NCI-H2107 treated with DMSO at 0.1 percent for 48 hours (cell line): ENCODE results near the gene FIGN.

ENCODE experiments used
- DNase-seq: peaks from one replicate; lab custom pipeline; 2025; ENCODE audit not compliant: unreplicated experiment; lab: John Stamatoyannopoulos, UW

The FIGN gene

GRCh38 chr2:163621445-163622004, 114.3 kb downstream of the FIGN start:
- no peak for DNase-seq

GRCh38 chr2:163617517-163617916, 118.3 kb downstream of the FIGN start:
- no peak for DNase-seq

DNA sequence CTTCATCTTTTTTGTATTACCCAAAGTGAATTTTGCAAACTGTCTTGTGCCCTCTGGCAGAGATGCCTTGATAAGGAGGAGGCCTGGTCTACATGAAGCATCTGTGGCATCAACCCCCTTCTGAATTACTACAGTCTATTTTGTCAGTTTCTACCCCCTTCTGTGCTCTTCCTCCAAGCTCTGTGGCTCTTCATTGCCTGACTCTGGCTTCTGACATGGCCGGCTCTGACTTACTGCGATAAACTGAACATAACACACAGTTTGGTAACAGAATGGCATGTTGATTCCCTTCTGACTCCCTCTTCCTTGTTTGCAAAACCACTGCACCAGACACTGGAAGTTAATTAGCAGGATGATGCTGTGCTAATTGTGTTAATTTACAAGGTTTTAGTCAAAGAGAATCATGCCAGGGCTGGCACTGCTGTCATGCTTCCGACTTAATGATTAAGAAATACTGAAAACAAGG, 122.5 kb downstream of the FIGN start:
- no peak for DNase-seq

DNA sequence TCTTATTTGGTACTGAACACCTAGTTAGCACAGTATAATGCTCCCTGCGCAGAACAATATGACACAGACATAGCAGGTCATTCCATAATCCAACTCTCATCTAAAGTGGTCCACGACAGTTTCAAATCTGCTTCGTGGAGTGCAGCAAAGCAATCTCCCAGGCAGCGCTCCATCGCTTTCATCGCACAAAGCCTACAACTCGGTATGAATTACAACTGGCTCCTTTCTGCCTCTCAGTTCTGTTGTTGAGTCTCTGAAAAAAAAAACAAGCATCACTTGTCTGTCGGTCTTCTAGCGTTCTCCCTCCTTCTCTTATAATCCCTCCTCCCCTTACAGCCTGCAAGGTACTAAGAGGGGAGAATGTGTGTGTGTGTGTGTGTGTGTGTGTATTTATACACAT, 123.5 kb downstream of the FIGN start:
- DNase-seq: no peak

DNA sequence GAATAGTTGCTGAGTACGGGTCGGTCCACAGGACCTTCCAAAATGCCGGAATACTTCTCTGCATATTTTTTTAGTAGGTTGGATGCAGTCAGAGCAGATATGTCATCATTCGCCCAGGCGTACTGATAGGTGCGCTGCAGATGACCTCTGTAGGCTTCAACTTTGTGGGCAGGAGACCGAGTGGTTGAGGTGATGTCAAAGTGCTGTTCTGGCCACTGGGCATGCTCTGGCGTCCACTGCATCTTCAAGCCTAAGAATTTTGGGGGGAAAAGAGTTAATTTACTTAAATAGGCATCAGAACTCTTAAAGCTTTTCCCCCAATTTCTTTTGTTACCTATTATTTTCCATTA, 124.3 kb downstream of the FIGN start:
- no peak for DNase-seq

GRCh38 chr2:163610817-163611556, 124.8 kb downstream of the FIGN start:
- DNase-seq: no peak

DNA sequence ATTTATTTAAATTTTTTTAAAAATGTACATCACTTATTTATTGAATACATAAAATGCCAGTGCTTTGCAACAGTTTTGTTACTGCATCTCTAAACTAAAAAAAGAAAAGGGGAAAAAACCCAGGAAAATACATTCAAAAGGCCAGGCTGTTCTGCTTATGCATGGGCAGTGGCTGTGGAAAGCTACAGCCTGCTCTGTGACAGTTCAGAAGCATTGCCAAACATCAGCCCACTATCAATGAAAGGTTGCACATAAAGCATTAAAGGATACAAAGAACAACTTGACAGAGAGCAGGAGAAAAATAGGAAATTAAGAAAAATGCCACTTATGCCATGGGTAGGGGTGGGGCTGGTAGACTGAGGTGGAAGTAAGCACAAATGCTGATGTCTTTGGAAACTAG, 128.2 kb downstream of the FIGN start:
- DNase-seq: no peak

GRCh38 chr2:163606878-163607277, 128.9 kb downstream of the FIGN start:
- no peak for DNase-seq

GRCh38 chr2:163605779-163606178, 130.0 kb downstream of the FIGN start:
- no peak for DNase-seq

GRCh38 chr2:163604941-163605555, 130.8 kb downstream of the FIGN start:
- no peak for DNase-seq

GRCh38 chr2:163602196-163602595, 133.6 kb downstream of the FIGN start:
- DNase-seq: no peak

DNA sequence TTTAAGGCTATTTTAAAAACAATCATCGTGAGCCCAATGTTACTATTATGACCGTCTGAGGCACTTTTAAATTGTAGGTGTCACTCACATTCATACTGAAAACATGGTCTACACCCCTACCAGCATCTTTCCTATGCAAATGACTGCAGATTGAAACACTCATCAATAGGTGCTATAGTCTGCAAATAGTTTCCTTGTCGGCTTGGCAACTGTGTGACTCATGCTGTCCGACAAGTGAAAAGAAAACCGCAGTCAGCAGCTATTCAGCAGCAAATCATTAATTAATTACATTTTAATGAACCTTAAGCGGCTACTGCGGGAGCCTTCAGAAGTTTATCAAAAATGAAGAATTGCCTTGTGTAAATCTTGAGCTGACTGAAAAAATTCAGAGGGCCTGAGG, 134.4 kb downstream of the FIGN start:
- no peak for DNase-seq

DNA sequence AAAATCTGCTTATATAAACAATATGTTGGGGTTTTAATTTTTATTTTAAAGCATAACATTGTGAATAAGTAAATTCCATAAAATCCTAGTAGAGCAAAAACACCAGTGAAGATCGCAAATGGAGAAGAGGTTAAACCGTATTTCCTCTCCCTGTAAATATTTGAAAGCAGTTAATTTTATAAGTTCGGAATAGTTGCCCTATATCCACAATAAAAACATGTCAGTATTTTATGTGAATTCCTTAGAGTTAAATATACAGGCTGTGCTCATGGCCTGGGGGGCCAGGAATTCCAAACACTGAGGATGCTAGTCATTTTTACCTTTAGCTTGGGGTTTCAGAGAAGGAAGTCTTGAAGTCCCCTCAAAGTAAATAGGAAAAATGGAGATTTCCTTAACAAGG, 135.0 kb downstream of the FIGN start:
- no peak for DNase-seq

GRCh38 chr2:163595028-163595427, 140.8 kb downstream of the FIGN start:
- DNase-seq: no peak

GRCh38 chr2:163594497-163594896, 141.3 kb downstream of the FIGN start:
- no peak for DNase-seq

DNA sequence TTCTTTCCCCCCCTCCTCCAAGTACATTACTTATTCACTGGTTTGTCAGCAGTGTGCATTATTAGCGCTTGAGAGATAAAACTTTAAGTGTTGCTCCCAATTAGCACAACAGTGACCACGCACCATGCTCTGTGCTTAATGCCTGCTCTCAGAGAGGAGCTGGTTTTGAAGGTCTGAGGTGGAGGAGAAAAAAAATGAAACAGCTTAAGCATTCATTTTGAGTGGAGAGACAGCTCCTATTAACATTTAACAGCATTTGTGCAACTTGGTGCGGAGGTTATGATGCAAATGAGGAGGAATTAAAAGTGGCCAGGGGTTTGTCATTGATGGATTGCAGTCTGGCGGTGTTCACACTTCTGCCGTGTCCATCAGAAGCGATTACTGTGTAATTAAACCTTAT, 141.8 kb downstream of the FIGN start:
- DNase-seq: no peak

DNA sequence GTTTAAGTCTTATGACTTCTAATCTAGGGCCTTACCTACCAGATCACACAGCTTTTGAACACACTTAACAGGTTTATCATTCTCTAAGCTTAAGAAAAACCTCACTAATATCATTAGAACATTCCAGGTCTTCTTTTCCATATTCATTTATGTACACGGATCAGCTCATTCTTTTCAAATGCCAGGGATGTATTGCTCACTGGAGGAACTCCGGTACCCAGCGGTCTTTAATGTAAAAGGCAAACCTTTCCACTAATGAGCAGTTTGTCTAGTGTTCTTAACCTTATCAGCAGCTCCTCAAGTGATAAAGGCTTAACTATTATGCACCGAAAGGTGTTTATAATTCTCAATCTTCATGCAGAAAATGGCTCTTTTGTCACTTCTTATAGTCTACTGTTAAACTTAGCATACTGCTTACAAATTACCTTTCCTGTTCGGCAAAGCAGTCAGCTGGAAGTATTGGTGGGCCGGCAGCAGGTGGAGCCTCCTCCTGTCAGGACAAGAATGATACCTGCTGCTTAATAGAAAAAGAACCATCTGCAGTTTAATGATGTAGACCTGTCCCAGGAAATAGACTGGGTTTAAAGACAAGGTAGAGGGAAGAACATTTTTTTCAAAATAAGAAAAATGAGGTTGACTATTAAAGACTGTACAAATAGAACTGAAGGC, 142.7 kb downstream of the FIGN start:
- no peak for DNase-seq

GRCh38 chr2:163591461-163591860, 144.3 kb downstream of the FIGN start:
- no peak for DNase-seq

GRCh38 chr2:163580757-163581156, 155.1 kb downstream of the FIGN start:
- DNase-seq: no peak

DNA sequence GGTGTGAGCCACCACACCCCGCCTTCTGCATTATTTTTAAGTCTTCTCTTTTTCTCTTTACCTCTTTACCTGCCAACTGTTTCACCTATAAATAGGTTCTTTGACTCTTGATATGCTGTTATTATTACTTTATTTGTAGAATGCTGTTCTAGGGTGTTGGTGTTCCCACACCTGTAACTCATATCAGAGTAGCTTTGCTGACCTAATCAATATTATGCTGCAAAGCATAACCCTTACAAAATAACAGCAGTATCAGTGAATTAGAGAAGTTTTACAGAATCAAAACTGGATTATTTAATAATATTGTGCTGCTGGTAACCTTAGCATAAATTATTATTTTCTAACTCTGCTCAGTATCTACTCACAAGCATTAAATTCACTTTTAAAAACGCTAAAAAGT, 161.5 kb downstream of the FIGN start:
- no peak for DNase-seq

- DNase-seq: no peak
Observed at GRCh38 chr2:163573652-163574051, 162.2 kb downstream of the FIGN start.

DNA sequence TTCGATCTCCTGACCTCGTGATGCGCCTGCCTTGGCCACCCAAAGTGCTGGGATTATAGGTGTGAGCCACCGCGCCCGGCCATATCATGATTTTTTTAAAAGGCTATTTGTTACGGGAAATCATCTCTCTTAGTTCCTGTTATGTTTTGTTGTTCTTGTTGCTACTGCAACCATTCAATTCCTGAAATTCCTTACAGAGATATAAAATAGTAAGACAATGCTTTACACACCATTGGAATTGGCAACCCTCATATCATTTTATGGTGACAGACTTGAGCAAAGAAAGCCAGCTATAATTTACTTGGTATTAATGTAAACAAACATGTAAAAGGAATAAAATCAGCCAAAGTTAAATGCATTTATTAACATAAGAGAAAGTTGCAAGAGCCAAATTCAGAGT, 163.0 kb downstream of the FIGN start:
- no peak for DNase-seq
